HG03066 (cell line): ENCODE results near the gene ZBTB40.
A peak's percentile ranks its signal among the peaks of the same experiment; 100 is the strongest.

Experiments used
- ATAC-seq: cut with Tn5 transposase; IDR thresholded peaks from one replicate; pipeline ENCODE4 v1.9.1; 2021; ENCODE audit warnings: low read depth; ENCODE audit not compliant: unreplicated experiment

Gene ZBTB40

DNA sequence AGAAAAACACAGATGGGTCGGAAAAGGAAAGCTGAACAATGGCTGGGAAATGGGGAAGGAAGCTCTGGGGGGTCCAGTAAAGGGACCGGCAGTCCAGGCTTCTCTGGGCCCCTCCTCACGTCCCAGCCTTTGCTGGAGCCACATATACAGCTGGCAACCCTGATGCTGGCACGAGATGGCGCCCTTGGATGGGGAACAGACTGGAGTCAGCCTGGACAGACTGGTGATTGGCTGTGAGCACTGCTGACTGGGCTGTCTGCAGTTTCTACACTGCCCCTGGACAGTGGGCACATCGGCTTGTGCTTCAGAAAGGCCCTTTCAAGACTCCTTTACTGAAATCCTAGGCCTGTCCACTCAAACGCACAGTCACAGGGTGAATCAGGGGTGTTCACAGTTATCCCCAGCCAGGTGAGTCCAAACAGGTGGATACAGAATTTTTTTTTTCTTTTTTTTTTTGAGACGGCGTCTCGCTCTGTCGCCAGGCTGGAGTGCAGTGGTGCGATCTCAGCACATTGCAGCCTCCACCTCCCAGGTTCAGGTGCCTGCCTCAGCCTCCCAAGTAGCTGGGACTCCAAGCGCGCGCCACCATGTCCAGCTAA is 31.1 kb upstream of the ZBTB40 start:
- no peak for ATAC-seq

DNA sequence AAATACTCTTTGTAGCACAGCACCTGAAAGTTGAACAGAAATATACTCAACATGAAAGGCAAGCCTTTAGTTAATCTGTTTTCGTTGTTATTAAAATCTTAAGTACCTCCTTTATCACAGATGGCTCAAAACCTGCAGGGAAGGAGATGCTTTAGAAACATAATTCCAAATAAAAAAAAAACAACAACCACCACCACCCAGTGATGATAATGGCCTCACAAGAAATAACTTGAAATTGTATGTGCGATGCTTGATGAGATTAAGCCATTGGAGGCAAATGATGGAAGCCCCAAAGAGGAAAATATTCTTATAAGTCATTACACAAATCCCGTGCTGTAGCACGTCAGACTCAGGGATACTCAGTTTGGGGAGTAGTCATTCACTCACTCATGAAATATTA is 24.9 kb upstream of the ZBTB40 start:
- ATAC-seq = no peak

- ATAC-seq = no peak
Observed at GRCh38 chr1:22428672-22429071, 23.0 kb upstream of the ZBTB40 start.

DNA sequence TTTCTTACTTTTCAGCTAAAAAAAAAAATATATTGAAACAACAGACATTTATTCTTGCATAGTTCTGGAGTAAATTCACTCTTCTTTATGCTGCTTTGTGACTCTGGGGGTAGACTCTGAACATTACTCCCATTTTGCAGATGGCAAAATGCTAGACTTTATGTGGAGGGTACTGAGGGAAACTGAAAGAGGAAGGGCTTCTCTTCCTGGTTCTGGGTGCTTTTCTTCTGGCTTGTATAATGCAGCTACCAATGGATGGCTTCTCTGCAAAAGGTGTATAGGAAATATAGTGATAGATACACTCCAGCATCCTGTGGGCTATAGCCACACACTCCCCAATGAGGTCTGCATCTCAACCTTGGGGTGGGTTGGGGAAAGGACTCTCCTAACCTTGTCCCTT is 19.7 kb upstream of the ZBTB40 start:
- ATAC-seq = no peak

DNA sequence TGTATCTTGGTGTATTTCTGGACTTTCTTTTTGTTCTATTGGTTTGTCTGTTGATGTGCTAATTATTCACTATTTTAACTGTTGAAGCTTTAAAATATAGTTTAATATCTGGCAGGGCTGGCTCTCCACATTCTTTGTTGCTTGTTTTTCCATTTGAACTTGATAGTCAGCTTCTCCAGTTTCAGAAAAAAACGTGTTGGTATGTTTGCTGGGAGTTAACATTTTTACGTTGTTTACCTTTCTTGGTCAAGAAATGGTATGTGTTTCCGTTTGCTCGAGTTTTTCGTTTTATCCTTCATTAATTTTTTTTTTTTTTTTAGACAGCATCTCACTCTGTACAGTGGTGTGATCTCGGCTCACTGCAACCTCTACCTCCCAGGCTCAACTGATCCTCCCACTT is 16.9 kb upstream of the ZBTB40 start:
- no peak for ATAC-seq

GRCh38 chr1:22436948-22437347 is 14.7 kb upstream of the ZBTB40 start:
- ATAC-seq = no peak

DNA sequence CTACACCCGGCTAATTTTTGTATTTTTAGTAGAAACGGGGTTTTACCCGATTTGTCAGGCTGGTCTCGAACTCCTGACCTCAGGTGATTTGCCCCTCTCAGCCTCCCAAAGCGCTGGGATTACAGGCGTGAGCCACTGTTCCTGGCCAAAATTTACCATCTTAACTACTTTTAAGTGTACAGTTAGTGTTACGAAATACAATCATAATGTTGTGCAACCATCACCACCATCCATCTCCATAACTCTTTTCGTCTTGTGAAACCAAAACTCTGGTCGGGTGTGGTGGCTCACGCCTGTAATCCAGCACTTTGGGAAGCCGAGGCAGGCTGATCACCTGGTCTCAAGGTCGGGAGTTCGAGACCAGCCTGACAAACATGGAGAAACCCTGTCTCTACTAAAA is 14.1 kb upstream of the ZBTB40 start:
- ATAC-seq = no peak

GRCh38 chr1:22440582-22440981 is 11.1 kb upstream of the ZBTB40 start:
- ATAC-seq = no peak

DNA sequence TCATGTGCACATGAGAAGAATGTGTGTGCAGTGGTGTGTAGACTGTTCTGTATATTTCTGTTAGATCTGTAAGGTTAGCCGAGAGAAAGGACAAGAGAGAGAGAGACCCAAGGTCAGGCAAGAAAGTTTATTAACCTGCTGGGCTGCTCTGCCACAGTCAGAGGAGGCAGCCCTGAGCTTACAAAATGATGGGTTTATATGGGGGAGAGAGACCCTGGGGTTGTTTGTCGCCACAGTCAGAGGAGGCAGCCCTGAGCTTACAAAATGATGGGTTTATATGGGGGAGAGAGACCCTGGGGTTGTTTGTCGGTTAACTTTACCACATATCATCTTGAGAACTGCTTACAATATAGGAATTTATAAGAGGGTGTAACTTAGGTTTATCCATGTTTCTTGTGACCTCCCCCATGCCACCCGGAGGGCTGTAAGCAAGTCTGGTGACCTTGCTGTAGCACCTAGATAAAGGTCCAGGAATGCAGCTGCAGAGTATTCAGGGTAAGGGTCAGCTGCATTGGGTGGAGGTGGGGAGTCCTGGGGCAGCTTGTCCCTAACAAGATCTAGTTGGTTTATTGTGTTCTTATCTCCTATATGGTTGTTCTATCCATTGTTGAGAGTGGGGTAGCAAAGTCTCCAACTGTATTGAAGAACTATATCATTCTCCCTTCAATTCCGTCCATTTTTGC is 9.3 kb upstream of the ZBTB40 start:
- ATAC-seq = no peak

DNA sequence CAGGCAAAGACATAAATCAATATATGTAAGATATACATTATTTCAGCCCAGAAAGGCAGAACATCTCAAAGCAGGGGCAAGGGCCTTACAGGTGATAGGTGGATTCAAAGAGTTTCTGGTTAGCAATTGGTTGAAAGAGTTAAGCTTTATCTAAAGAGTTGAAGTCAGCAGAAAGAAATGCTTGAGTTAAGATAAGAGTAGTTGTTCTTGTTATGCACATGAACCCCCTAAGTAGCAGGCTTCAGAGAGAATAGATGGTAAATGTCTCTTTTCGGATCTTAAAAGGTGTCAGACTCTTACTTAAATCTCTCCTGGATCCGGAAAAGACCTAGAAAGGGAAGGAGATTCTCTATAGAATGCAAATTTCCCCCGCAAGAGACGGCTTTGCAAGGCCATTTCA is 8.3 kb upstream of the ZBTB40 start:
- no peak for ATAC-seq

GRCh38 chr1:22444856-22445255 is 6.8 kb upstream of the ZBTB40 start:
- ATAC-seq = no peak

GRCh38 chr1:22447621-22448111 is 4.0 kb upstream of the ZBTB40 start:
- no peak for ATAC-seq

GRCh38 chr1:22449636-22450035 is 2.0 kb upstream of the ZBTB40 start:
- ATAC-seq = no peak

- ATAC-seq = no peak
Observed at GRCh38 chr1:22450351-22451021, 1.2 kb upstream of the ZBTB40 start.

DNA sequence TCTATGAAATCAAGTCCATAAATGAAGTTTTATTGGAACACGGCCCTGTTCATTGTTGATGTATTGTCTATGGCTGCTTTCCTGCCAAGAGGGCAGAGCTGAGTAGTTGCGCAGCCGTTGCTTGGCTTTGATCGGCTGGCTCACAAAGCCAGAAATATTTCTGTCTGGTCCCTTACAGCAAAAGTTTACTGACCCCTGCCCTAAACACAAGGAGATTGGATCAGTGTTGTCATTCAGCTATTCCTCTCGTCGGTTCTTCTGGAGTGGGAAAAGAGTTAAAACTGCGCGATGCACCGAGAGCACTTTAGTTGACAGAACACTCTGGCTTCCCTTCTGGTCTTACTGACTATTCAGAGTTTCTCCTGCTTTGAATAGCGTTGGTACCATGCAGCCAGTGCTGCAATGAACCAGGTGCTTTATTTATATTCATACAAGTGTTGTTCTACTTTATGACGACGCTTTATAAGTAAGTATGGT is 868 bp downstream of the ZBTB40 start:
- peak; percentile 24 for ATAC-seq

DNA sequence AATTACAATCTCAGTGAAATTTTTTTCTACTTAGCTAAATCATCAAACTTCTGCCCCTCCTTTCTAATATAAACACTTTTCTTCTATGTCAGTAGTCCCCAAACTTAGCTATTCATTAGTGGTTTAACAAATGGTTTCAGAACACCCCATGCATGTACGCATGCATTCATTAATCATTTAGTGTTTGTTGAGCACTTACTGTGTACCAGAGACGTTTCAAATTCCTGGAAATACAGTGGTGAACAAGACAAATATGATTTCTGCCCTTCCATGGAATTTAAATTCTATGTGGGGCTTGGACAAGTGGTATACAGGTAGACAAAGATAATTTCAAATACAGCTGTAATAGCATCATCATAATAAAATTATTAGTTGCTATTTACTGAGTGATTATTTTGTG is 1.5 kb downstream of the ZBTB40 start:
- ATAC-seq = no peak

DNA sequence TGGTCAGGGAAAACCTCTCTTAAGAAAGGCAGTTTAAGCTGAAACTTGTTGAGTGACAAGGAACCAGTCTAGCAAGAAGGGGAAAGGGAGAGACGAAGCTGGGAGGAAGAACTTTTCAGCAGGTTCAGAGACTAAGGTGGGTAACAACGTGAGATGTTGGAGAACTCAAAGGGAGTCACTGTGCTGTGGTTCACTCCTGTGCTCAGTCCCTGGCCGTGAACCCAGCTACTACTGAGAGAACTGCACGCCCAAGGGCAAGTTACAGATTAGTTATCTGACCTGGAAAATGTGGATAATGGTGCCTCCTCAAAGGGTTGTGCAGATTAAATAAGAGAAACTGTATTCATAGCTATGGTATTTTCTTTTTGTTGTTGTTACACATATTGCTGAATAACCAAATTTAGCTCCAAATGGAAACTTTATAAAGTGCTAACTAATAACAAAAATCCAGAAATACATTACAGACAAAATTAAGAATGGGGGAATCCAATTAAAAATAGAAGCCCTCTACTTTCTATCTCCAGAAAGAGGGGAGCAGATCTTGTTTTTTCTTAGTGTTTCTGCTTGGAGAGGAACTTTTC is 2.9 kb downstream of the ZBTB40 start:
- ATAC-seq = no peak

- no peak for ATAC-seq
Observed at GRCh38 chr1:22457345-22457744, 5.7 kb downstream of the ZBTB40 start.

DNA sequence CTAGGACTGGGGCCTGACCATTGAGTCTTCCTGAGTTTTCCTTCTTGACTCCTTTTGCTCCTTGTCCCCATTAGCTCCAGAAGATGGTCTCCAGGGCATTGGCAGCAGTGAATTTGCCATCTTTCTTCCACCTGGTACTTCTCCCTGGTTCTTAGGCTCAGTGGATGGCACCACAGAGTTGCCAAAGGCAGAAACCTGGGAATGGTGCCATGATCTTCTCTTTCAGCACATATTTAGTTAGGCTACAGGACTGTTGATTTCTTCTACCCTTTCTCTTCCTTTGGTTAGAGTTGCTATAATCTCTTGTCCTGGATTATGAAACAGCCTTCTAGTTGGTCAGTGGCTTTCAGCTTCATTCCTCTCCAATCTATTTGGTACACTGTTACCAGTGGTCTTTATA is 6.2 kb downstream of the ZBTB40 start:
- no peak for ATAC-seq

DNA sequence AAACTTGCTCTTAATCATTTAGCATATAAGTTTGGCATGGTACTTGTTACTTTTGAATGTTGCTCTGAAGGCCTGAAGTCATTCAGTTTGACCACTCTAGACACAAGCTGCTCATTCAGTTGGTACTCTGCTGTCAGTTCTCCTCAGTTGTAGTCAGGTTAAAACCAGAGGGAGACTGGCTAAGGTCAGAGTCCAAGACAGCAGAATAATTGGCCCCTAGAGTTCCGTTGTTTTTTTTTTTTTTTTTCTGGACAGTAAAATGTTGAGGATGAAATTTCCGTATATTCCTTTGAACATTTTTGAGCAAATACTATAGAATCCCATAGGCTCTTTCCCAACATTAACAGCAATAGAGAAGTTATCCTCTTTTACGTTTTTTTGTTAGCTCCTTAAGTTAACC is 9.4 kb downstream of the ZBTB40 start:
- no peak for ATAC-seq
